HepG2 (cell line): ENCODE data around the gene HPDL. TPM values are rescaled to one million over a fixed set of nuclear protein-coding genes. Genes with fewer than 3 reads are reported as not detected.

Experiments
- BRCA1 ChIP-seq: sonication (generic); formaldehyde crosslinking; IDR thresholded peaks from 2 replicates; pipeline ENCODE4 v1.4.0; 2020; ENCODE audit warnings: missing genetic modification reagents
- DMAP1 ChIP-seq: IDR thresholded peaks from 2 replicates; pipeline ENCODE4 v1.6.1; 2016
- ETV5 ChIP-seq: IDR thresholded peaks from 2 replicates; pipeline ENCODE4 v1.6.1; 2018; ENCODE audit warnings: missing biosample characterization, missing genetic modification reagents, inconsistent platforms, borderline replicate concordance
- FLYWCH1 ChIP-seq: sonication (generic); formaldehyde crosslinking; IDR thresholded peaks from 2 replicates; pipeline ENCODE4 v1.8.1; 2023; ENCODE audit warnings: mild to moderate bottlenecking, missing genetic modification reagents
- GFI1 ChIP-seq: sonication (generic); formaldehyde crosslinking; IDR thresholded peaks from 2 replicates; pipeline ENCODE4 v1.5.0; 2020; ENCODE audit warnings: missing genetic modification reagents, mild to moderate bottlenecking, borderline replicate concordance
- HIVEP1 ChIP-seq: sonication (generic); formaldehyde crosslinking; IDR thresholded peaks from 2 replicates; pipeline ENCODE4 v1.4.0; 2020; ENCODE audit warnings: mild to moderate bottlenecking, missing genetic modification reagents
- HOXA7 ChIP-seq: sonication (generic); formaldehyde crosslinking; IDR thresholded peaks from 2 replicates; pipeline ENCODE4 v1.8.1; 2022; ENCODE audit warnings: mild to moderate bottlenecking, missing genetic modification reagents, moderate library complexity
- HOXD1 ChIP-seq: sonication (generic); formaldehyde crosslinking; IDR thresholded peaks from 2 replicates; pipeline ENCODE4 v1.5.0; 2020; ENCODE audit warnings: missing genetic modification reagents
- MYC ChIP-seq: sonication (generic); formaldehyde crosslinking; IDR thresholded peaks from 2 replicates; pipeline ENCODE4 v1.9.0; 2021; ENCODE audit warnings: missing genetic modification reagents, borderline replicate concordance
- RXRA ChIP-seq: sonication (generic); formaldehyde crosslinking; IDR thresholded peaks from 2 replicates; pipeline ENCODE4 v1.5.1; 2020; ENCODE audit warnings: missing genetic modification reagents
- ZBTB21 ChIP-seq: sonication (generic); formaldehyde crosslinking; IDR thresholded peaks from 2 replicates; pipeline ENCODE4 v1.4.0; 2020; ENCODE audit warnings: missing genetic modification reagents
- ZC3H13 ChIP-seq: sonication (generic); formaldehyde crosslinking; IDR thresholded peaks from 2 replicates; pipeline ENCODE4 v1.8.1; 2023; ENCODE audit warnings: mild to moderate bottlenecking, missing genetic modification reagents, moderate library complexity
- ZNF460 ChIP-seq: sonication (generic); formaldehyde crosslinking; IDR thresholded peaks from 2 replicates; pipeline ENCODE4 v1.5.1; 2020; ENCODE audit warnings: missing genetic modification reagents, mild to moderate bottlenecking, borderline replicate concordance
- ZNF589 ChIP-seq: sonication (generic); formaldehyde crosslinking; conservative IDR thresholded peaks from 2 replicates; pipeline ENCODE4 v1.8.0; 2022; ENCODE audit warnings: mild to moderate bottlenecking, moderate library complexity, missing genetic modification reagents
- ZNF607 ChIP-seq: sonication (generic); formaldehyde crosslinking; IDR thresholded peaks from 2 replicates; pipeline ENCODE4 v1.5.1; 2020; ENCODE audit warnings: missing genetic modification reagents, mild to moderate bottlenecking, borderline replicate concordance
- ZNF660 ChIP-seq: sonication (generic); formaldehyde crosslinking; IDR thresholded peaks from 2 replicates; pipeline ENCODE4 v1.5.1; 2020; ENCODE audit warnings: mild to moderate bottlenecking, low read depth, missing genetic modification reagents, borderline replicate concordance
- polyA plus RNA-seq, 8 experiments: library from polyadenylated mRNA; depleted of rRNA in 3 of 8; stranded (reverse) in 7 of 8; unstranded in 1 of 8; fragments of >200 nt; fragmentation: Illumina TruSeq in 4 of 8; extraction: Trizol in 4 of 8; gene quantifications; 2 replicates each; pipeline versions ENCODE4 v1.2.1 to v1.2.3, GENCODE V29; 2011 to 2016; ENCODE audit warnings: low read depth in 4 of 8, missing spikeins in 1 of 8, mixed read lengths in 1 of 8; ENCODE audit not compliant: insufficient read depth in 1 of 8
- total RNA-seq, 5 experiments: library from RNA; depleted of rRNA; stranded (reverse); fragments of >200 nt; fragmentation: Illumina TruSeq; extraction: Trizol; gene quantifications; 2 replicates each; pipeline ENCODE4 v1.2.3, GENCODE V29; 2016; ENCODE audit warnings: low read depth in 1 of 5
- TF ChIP-seq, protein P1 (sequence below): sonication (generic); formaldehyde crosslinking; IDR thresholded peaks from 2 replicates; pipeline ENCODE4 v1.8.1; 2022; ENCODE audit warnings: mild to moderate bottlenecking, missing genetic modification reagents
- TF ChIP-seq, protein P2 (sequence below): sonication (generic); formaldehyde crosslinking; IDR thresholded peaks from 2 replicates; pipeline ENCODE4 v1.5.0; 2020; ENCODE audit warnings: mild to moderate bottlenecking, missing genetic modification reagents, moderate library complexity
- TF ChIP-seq, protein P3 (sequence below): sonication (generic); formaldehyde crosslinking; IDR thresholded peaks from 2 replicates; pipeline ENCODE4 v1.9.0; 2021; ENCODE audit warnings: missing genetic modification reagents, borderline replicate concordance
- TF ChIP-seq, protein P4 (sequence below): sonication (generic); formaldehyde crosslinking; IDR thresholded peaks from 2 replicates; pipeline ENCODE4 v1.5.0; 2020; ENCODE audit warnings: mild to moderate bottlenecking, missing genetic modification reagents, borderline replicate concordance

Gene HPDL
- total and polyA plus RNA-seq, 2 of the 13 experiments (the other 11 are each of a cell fraction or from before 2014, with no cell fraction given): not detected

DNA sequence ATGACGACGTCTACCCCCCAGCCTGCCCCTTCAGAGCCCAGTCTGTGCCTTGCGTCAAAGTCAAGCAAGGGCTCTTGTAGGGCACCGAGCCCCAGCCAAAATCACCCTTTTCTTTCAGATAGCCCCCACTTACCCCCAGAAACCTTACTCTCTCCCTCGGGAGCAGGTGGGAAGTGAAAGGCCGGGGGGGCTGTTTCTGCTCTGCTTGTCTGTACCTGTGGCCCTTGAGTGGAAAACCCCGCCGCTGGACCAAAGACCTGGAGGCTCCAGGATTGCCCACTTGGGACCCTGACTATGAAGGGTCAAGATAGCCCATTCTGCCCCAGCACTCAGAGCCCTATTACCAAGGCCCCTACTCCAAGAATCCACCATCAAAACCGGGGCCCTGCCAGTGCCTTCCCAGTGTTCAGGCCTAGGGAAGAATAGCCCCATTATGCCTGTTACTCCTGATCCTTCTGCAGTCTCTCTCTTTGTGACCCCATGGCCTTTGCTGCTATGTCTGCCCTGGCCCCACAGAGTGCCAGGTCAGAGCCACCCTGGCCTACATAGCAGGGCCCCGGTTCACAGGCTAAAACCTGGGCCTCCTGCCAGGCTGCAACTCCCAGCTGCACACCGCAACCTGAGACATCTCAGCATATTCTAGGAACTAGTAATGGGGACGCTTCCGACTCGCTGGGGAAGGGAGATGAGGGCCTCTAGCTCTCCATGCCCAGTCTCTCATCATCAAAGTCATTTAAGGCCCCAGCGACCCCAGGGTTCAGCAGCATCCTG, 22.2 kb upstream of the HPDL start (continued):
- peak; percentile 37; the same call in 1 of the 2 replicates for TF ChIP-seq RXRA (CRISPR knock-in tag)
- no peak for TF ChIP-seq FLYWCH1 (CRISPR knock-in tag)
- no peak for TF ChIP-seq ZNF589 (CRISPR knock-in tag)
- no peak for TF ChIP-seq ZNF460
- TF ChIP-seq, protein P1, sequence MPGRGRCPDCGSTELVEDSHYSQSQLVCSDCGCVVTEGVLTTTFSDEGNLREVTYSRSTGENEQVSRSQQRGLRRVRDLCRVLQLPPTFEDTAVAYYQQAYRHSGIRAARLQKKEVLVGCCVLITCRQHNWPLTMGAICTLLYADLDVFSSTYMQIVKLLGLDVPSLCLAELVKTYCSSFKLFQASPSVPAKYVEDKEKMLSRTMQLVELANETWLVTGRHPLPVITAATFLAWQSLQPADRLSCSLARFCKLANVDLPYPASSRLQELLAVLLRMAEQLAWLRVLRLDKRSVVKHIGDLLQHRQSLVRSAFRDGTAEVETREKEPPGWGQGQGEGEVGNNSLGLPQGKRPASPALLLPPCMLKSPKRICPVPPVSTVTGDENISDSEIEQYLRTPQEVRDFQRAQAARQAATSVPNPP: no peak
- TF ChIP-seq, protein P2, sequence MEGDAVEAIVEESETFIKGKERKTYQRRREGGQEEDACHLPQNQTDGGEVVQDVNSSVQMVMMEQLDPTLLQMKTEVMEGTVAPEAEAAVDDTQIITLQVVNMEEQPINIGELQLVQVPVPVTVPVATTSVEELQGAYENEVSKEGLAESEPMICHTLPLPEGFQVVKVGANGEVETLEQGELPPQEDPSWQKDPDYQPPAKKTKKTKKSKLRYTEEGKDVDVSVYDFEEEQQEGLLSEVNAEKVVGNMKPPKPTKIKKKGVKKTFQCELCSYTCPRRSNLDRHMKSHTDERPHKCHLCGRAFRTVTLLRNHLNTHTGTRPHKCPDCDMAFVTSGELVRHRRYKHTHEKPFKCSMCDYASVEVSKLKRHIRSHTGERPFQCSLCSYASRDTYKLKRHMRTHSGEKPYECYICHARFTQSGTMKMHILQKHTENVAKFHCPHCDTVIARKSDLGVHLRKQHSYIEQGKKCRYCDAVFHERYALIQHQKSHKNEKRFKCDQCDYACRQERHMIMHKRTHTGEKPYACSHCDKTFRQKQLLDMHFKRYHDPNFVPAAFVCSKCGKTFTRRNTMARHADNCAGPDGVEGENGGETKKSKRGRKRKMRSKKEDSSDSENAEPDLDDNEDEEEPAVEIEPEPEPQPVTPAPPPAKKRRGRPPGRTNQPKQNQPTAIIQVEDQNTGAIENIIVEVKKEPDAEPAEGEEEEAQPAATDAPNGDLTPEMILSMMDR (CRISPR knock-in tag): no peak
- TF ChIP-seq HIVEP1 (CRISPR knock-in tag): 0 out of 2 replicates have a peak, but pooled peaks have one; percentile 10
- no peak for TF ChIP-seq ZBTB21 (CRISPR knock-in tag)
- TF ChIP-seq, protein P3, sequence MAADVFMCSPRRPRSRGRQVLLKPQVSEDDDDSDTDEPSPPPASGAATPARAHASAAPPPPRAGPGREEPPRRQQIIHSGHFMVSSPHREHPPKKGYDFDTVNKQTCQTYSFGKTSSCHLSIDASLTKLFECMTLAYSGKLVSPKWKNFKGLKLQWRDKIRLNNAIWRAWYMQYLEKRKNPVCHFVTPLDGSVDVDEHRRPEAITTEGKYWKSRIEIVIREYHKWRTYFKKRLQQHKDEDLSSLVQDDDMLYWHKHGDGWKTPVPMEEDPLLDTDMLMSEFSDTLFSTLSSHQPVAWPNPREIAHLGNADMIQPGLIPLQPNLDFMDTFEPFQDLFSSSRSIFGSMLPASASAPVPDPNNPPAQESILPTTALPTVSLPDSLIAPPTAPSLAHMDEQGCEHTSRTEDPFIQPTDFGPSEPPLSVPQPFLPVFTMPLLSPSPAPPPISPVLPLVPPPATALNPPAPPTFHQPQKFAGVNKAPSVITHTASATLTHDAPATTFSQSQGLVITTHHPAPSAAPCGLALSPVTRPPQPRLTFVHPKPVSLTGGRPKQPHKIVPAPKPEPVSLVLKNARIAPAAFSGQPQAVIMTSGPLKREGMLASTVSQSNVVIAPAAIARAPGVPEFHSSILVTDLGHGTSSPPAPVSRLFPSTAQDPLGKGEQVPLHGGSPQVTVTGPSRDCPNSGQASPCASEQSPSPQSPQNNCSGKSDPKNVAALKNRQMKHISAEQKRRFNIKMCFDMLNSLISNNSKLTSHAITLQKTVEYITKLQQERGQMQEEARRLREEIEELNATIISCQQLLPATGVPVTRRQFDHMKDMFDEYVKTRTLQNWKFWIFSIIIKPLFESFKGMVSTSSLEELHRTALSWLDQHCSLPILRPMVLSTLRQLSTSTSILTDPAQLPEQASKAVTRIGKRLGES: no peak
- TF ChIP-seq HOXD1 (CRISPR knock-in tag): no peak
- no peak for TF ChIP-seq GFI1 (CRISPR knock-in tag)
- 0 out of 2 replicates have a peak, but pooled peaks have one; percentile 5 for TF ChIP-seq ETV5 (CRISPR knock-in tag)
- TF ChIP-seq DMAP1: no peak
- TF ChIP-seq ZNF607 (CRISPR knock-in tag): no peak; the same call in 1 of the 2 replicates
- TF ChIP-seq, protein P4, sequence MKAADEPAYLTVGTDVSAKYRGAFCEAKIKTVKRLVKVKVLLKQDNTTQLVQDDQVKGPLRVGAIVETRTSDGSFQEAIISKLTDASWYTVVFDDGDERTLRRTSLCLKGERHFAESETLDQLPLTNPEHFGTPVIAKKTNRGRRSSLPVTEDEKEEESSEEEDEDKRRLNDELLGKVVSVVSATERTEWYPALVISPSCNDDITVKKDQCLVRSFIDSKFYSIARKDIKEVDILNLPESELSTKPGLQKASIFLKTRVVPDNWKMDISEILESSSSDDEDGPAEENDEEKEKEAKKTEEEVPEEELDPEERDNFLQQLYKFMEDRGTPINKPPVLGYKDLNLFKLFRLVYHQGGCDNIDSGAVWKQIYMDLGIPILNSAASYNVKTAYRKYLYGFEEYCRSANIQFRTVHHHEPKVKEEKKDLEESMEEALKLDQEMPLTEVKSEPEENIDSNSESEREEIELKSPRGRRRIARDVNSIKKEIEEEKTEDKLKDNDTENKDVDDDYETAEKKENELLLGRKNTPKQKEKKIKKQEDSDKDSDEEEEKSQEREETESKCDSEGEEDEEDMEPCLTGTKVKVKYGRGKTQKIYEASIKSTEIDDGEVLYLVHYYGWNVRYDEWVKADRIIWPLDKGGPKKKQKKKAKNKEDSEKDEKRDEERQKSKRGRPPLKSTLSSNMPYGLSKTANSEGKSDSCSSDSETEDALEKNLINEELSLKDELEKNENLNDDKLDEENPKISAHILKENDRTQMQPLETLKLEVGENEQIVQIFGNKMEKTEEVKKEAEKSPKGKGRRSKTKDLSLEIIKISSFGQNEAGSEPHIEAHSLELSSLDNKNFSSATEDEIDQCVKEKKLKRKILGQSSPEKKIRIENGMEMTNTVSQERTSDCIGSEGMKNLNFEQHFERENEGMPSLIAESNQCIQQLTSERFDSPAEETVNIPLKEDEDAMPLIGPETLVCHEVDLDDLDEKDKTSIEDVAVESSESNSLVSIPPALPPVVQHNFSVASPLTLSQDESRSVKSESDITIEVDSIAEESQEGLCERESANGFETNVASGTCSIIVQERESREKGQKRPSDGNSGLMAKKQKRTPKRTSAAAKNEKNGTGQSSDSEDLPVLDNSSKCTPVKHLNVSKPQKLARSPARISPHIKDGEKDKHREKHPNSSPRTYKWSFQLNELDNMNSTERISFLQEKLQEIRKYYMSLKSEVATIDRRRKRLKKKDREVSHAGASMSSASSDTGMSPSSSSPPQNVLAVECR (CRISPR knock-in tag): no peak
- TF ChIP-seq ZNF660: no peak
- no peak for TF ChIP-seq HOXA7 (CRISPR knock-in tag)
- no peak for TF ChIP-seq BRCA1
- TF ChIP-seq ZC3H13: peak; percentile 43; the same call in 1 of the 2 replicates
- no peak for TF ChIP-seq MYC
